ENCODE data around the gene GIMAP8. TPM values are rescaled to one million over a fixed set of nuclear protein-coding genes. Genes with fewer than 3 reads are reported as not detected.
"Not testable (repeated sequence)": the region's sequence is repeated elsewhere in the genome, so short reads cannot be mapped to it uniquely, and the experiment has no call there.

GIMAP8 gene
- total and polyA plus RNA-seq, 12 donors, result 13.4 to 39.4 (median 17.9) TPM

DNA sequence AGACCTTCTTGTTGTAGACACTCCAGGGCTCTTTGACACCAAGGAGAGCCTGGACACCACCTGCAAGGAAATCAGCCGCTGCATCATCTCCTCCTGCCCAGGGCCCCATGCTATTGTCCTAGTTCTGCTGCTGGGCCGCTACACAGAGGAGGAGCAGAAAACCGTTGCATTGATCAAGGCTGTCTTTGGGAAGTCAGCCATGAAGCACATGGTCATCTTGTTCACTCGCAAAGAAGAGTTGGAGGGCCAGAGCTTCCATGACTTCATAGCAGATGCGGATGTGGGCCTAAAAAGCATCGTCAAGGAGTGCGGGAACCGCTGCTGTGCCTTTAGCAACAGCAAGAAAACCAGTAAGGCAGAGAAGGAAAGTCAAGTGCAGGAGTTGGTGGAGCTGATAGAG, 69.7 kb downstream of the GIMAP8 start:
- peaks cover 0 to 27% (median 4%) of the 10 kb centered on the region in 9 donors for H3K36me3 ChIP-seq
- ATAC-seq, result peak in 2 of 8 donors; percentile 47 to 52
- TF ChIP-seq, protein P1, sequence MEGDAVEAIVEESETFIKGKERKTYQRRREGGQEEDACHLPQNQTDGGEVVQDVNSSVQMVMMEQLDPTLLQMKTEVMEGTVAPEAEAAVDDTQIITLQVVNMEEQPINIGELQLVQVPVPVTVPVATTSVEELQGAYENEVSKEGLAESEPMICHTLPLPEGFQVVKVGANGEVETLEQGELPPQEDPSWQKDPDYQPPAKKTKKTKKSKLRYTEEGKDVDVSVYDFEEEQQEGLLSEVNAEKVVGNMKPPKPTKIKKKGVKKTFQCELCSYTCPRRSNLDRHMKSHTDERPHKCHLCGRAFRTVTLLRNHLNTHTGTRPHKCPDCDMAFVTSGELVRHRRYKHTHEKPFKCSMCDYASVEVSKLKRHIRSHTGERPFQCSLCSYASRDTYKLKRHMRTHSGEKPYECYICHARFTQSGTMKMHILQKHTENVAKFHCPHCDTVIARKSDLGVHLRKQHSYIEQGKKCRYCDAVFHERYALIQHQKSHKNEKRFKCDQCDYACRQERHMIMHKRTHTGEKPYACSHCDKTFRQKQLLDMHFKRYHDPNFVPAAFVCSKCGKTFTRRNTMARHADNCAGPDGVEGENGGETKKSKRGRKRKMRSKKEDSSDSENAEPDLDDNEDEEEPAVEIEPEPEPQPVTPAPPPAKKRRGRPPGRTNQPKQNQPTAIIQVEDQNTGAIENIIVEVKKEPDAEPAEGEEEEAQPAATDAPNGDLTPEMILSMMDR (IDR thresholded peaks at IDR 0.05), result no peak
- DNase-seq, result no peak
- intact Hi-C loops (cut with DNase I), result loop anchor here in 2 of 10 donors (5.0 kb wide), 3 partner anchors 47 to 237 kb away; partner anchors contain the start of genes GIMAP1 (in 1 of the 2) and GIMAP4 (in 1 of the 2)
- peaks cover 0 to 11% (median 0%) of the 10 kb centered on the region in 11 donors for H3K9me3 ChIP-seq
- H3K4me3 ChIP-seq, result peak overlapping the region in 9 of 10 donors; percentile 9 to 68 (median 57)
- peaks cover 0 to 10% (median 0%) of the 10 kb centered on the region in 9 donors for H3K4me1 ChIP-seq
- 66 to 86% methylated on average over 8 of the region's 8 CpGs for WGBS, 2 donors
- no peaks in the 10 kb centered on the region for H3K27me3 ChIP-seq
- H3K27ac ChIP-seq, result peak overlapping the region; percentile 27 to 95 (median 80)

DNA sequence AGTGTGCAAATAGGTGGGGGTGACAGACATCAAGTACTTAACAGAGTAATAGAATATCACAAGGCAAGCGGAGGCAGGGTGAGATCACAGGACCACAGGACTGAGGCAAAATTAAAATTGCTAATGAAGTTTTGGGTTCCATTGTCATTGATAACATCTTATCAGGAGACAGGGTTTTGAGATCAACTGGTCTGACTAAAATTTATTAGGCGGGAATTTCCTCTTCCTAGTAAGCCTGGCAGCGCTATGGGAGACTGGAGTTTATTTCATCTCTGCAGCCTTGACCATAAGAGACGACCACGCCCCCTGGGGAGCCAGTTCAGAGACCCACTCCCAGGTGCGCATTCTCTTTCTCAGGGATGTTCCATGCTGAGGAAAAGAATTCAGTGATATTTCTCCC, 72.5 kb downstream of the GIMAP8 start:
- peak overlapping the region in 1 of 10 donors; percentile 3 for H3K27ac ChIP-seq
- H3K4me3 ChIP-seq, H3K27me3 ChIP-seq, DNase-seq, ATAC-seq: not testable (repeated sequence)
- H3K9me3 ChIP-seq, result peaks cover 0 to 27% (median 3%) of the 10 kb centered on the region in 11 donors
- peaks cover 0 to 10% (median 0%) of the 10 kb centered on the region in 9 donors for H3K4me1 ChIP-seq
- intact Hi-C loops (cut with DNase I), result loop anchor here in 2 of 10 donors (5.0 kb wide), 3 partner anchors 44 to 234 kb away; partner anchors contain the start of genes GIMAP1 (in 1 of the 2) and GIMAP4 (in 1 of the 2)
- peaks cover 0 to 27% (median 4%) of the 10 kb centered on the region in 9 donors for H3K36me3 ChIP-seq
- WGBS, 2 donors, result 66 to 68% methylated on average over 6 of the region's 6 CpGs

DNA sequence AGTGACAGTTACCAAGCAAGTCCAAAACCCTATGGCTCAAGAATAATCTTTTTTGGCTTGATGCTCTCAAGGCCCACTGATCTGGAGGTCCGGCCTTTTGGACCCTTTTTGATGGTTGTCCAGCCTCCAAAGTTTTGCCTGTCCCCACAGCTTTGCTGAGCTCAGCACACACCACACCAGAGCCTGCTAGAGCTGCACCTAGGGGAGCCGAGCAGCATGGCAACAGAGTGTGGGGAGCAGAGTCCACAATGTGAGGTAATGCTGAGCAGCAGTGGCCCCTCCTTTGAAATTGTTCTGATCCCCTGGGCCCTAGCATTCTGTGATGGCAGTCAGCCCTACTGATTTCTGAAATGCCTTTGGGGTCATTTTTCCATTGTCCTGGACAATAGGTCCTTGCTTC, 73.6 kb downstream of the GIMAP8 start:
- intact Hi-C loops (cut with DNase I), result loop anchor here in 2 of 10 donors (5.0 kb wide), 3 partner anchors 43 to 233 kb away; partner anchors contain the start of genes GIMAP1 (in 1 of the 2) and GIMAP4 (in 1 of the 2)
- no peak for DNase-seq
- no peak for ATAC-seq

More for the DNA sequence above, 73.6 kb downstream of the GIMAP8 start:
- TF ChIP-seq, protein P1 (IDR thresholded peaks at IDR 0.05), result no peak
- Histone ChIP-seq H3K27ac (peak overlapping the region in 1 of 10 donors; percentile 44), H3K4me3 (no peak overlapping the region), H3K36me3 (peaks cover 0 to 27% (median 4%) of the 10 kb centered on the region in 9 donors), H3K4me1 (peaks cover 0 to 10% (median 0%) of the 10 kb centered on the region in 9 donors), H3K9me3 (peaks cover 0 to 35% (median 6%) of the 10 kb centered on the region in 11 donors), H3K27me3 (no peaks in the 10 kb centered on the region)
- WGBS, 2 donors, result 41 to 68% methylated on average over 2 of the region's 2 CpGs

Other genes with a start within 250 kb of the GIMAP8 start
- gene LRRC61, start 127.3 kb upstream of the GIMAP8 start, total RNA-seq, result 1 to 10 TPM; 3.0 to 5.0 (median 3.9) TPM
- 1 to 10 TPM; 1.2 to 6.4 TPM for gene LRRC61, start 127.3 kb upstream of the GIMAP8 start, polyA plus RNA-seq
- gene ACTR3C, start 127.1 kb upstream of the GIMAP8 start, total RNA-seq, result 1 to 10 TPM; 2.6 to 7.0 (median 3.5) TPM
- gene ACTR3C, start 127.1 kb upstream of the GIMAP8 start, polyA plus RNA-seq, result 1 to 10 TPM; 2.7 to 3.5 TPM
- 10 to 100 TPM in 7 of 10 donors, 1 to 10 TPM in 3; 6.7 to 25.8 (median 16.2) TPM for gene RARRES2, start 109.0 kb upstream of the GIMAP8 start, total RNA-seq
- gene RARRES2, start 109.0 kb upstream of the GIMAP8 start, polyA plus RNA-seq, result 10 to 100 TPM; 25.6 to 33.0 TPM
- 100 to 1,000 TPM in 8 of 10 donors, 10 to 100 TPM in 2; 88.7 to 132 (median 114) TPM for gene REPIN1, start 81.8 kb upstream of the GIMAP8 start, total RNA-seq
- 10 to 100 TPM; 51.0 to 53.0 TPM for gene REPIN1, start 81.8 kb upstream of the GIMAP8 start, polyA plus RNA-seq
- 1 to 10 TPM; 1.9 to 4.7 (median 2.9) TPM for gene ZNF775, start 71.3 kb upstream of the GIMAP8 start, total RNA-seq
- gene ZNF775, start 71.3 kb upstream of the GIMAP8 start, polyA plus RNA-seq, result 1 to 10 TPM; 2.4 to 4.3 TPM
- 10 to 100 TPM in 6 of 10 donors, 1 to 10 TPM in 4; 7.5 to 41.2 (median 19.6) TPM for gene GIMAP7, start 64.2 kb downstream of the GIMAP8 start, total RNA-seq
- gene GIMAP7, start 64.2 kb downstream of the GIMAP8 start, polyA plus RNA-seq, result 10 to 100 TPM; 43.9 to 77.5 TPM
- 10 to 100 TPM; 19.7 to 68.6 (median 31.0) TPM for gene GIMAP4, start 116.8 kb downstream of the GIMAP8 start, total RNA-seq
- 10 to 100 TPM; 39.0 to 50.8 TPM for gene GIMAP4, start 116.8 kb downstream of the GIMAP8 start, polyA plus RNA-seq
- 10 to 100 TPM; 13.7 to 42.9 (median 25.5) TPM for gene GIMAP6, start 181.8 kb downstream of the GIMAP8 start, total RNA-seq
- 10 to 100 TPM; 20.2 to 24.3 TPM for gene GIMAP6, start 181.8 kb downstream of the GIMAP8 start, polyA plus RNA-seq
- gene GIMAP2, start 235.1 kb downstream of the GIMAP8 start, total RNA-seq, result 10 to 100 TPM in 1 of 10 donors, 1 to 10 TPM in 9; 2.1 to 17.5 (median 4.6) TPM
- 1 to 10 TPM; 5.3 to 5.8 TPM for gene GIMAP2, start 235.1 kb downstream of the GIMAP8 start, polyA plus RNA-seq